HG03521 (cell line): ENCODE results near the gene NFKB1.
"Not testable (repeated sequence)": the region's sequence is repeated elsewhere in the genome, so short reads cannot be mapped to it uniquely, and the experiment has no call there.

Source experiments
- ATAC-seq: cut with Tn5 transposase; IDR thresholded peaks from one replicate; pipeline ENCODE4 v1.9.1; 2021; ENCODE audit warnings: mild to moderate bottlenecking, moderate library complexity; ENCODE audit not compliant: unreplicated experiment

NFKB1 gene

DNA sequence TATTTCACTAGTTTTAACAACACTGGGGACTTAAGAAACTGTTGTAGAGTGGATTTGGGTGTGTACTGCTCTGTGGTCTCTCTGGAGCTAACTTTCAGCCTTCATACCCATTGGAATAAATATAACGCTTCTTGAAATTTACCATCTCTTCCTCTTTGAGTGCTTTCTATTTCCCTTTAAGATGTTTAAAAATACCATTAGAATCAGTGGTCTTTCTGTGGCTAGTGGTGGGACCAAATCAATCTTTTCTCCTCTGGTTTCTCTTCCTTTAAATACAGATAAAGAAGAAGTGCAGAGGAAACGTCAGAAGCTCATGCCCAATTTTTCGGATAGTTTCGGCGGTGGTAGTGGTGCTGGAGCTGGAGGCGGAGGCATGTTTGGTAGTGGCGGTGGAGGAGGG, 92.0 kb downstream of the NFKB1 start:
- no peak for ATAC-seq

GRCh38 chr4:102594000-102594399, 92.8 kb downstream of the NFKB1 start:
- no peak for ATAC-seq

DNA sequence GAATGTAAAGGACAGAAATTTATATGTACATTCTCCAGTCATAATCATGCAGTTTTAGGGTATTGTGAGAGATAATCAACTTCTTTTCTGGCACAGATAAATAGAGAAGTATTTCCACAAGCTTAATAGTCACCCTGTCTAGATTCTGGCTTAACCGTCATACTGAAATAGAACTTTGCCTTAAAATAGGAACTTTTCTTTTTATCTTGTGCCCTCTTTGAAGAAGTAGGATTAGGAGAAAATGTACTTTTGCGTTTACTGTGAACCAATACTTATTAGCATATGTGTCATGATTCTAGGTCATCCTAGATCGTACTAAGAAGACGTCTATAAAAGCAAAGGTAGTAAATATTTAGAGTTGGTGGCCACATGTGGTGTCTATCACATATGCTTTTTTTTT, 95.4 kb downstream of the NFKB1 start:
- ATAC-seq = no peak

GRCh38 chr4:102598086-102598761, 97.1 kb downstream of the NFKB1 start:
- peak; percentile 68 for ATAC-seq

DNA sequence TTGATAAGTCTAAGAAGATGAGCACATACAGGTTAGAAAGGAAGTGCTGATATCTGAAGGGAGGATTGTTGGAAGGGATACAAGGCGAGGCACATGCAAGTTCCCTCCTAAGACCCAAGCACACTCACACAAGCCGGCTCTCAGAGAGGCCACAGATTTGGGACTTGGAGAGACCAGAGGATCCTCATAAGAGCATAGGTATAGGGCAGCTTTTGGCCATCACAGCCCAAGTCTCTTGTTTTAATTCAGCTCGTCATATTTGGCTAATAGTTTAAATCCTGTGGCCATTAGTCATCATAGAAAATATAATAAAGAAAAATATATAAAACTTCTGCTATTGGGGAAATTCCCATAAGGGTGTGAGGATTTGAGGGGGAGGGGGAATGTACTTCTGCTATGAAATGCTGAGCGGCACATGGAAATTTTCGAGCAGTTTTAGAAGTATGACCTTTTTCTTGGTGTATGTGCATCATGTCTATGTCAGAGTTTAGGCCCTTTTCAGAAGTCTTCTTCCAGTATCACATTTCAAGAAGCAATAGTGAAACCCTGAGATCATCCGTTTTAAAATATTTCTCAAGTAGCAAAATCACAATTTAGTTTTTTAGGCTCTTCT, 97.7 kb downstream of the NFKB1 start:
- peak; percentile 38 for ATAC-seq

DNA sequence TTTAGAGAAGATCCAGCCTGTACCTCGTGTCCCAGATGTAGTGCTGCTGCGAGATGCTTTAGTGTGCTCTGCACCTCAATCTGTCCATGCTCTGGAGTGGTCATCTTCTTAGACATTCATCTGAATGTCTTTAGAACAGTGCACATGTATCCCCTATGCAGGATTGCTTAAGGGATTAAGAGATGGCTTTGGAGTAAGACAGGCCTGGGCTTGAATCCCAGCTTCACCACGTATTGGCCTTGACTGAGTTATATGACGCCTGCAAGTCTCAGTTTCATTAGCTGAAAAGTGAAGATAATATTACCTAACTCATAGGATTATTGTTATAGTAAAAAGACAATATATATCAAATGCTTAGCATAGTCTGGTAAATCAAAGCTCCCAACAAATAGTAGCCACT, 98.3 kb downstream of the NFKB1 start:
- no peak for ATAC-seq

GRCh38 chr4:102599886-102600285, 98.7 kb downstream of the NFKB1 start:
- no peak for ATAC-seq

DNA sequence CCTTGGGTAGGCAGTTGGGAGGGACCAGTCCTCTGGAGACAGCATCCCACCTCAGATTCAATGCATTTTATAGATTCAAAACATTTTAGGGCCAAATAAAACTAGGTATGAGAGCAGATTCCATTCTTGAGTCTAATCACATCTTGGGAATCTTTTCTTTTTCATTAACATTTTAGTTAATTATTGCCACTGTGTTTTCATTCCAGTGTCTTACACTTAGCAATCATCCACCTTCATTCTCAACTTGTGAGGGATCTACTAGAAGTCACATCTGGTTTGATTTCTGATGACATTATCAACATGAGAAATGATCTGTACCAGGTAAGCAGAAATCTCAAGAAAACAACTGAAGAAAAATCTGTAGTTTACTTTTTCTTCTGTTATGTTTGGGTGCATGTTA, 99.5 kb downstream of the NFKB1 start:
- ATAC-seq = no peak

GRCh38 chr4:102601586-102602227, 100.5 kb downstream of the NFKB1 start:
- no peak for ATAC-seq

DNA sequence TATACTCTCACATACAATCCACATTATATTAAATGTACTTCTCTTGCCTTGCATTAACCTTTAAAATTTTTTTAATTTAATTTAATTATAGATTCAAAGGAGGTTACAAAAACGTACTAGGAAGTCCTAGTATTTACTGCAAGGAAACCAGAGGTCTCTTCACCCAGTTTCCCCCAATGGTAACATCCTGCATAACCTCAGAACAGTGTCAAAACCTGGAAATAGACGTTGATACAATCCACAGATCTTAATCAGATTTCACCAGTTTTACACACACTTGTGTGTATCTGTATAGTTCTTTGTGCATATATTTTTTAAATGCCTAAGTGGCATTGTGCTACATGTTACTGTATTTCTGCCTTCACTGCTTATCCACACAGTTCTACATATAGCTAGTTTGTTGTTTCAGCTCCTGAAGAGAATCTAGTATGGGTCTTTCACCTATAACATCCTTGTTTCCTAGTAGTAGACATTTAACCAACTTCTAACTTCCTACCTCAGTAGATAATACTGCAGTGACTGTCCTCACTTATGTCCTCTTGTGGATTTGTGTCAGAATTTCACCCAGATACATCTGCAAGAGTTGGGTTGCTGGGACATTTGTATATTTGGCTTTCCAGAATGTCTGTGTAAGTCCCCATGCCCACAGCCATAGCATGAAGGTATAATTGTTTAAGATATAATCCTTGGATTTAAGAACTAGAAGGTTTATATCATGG, 103.2 kb downstream of the NFKB1 start:
- no peak for ATAC-seq

DNA sequence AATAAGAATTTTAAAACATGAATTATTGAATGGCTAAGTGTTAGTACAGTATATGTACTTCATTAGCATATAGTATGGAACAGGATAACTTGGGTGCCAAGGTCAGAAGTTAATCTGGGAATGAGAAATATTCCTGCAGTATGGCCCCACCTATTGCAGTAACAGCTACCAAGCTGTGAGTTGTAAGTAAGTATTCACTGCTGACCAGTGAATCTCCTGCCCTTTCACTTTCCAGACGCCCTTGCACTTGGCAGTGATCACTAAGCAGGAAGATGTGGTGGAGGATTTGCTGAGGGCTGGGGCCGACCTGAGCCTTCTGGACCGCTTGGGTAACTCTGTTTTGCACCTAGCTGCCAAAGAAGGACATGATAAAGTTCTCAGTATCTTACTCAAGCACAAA, 105.1 kb downstream of the NFKB1 start:
- no peak for ATAC-seq

DNA sequence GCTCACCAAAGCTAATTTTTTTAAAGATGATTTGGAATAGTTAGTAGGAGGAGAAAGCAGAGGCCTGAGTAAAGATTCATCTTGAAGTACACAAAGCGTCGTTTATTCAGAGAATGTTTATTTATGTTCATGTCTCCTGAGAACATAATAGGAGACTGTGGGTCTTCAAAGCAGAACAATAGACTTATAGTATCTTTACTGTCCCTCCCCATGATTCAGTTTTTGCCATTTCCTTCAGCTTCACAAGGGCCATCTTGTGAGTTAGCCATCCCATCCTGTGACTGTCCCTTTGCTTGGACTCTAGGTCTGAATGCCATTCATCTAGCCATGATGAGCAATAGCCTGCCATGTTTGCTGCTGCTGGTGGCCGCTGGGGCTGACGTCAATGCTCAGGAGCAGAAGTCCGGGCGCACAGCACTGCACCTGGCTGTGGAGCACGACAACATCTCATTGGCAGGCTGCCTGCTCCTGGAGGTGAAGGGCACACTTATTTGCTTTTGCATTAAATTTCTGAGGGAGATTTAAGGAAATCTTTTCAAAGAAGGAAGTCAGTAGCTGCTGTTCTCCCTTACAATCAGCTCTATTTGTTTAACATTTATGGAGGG, 105.8 kb downstream of the NFKB1 start:
- ATAC-seq = no peak

DNA sequence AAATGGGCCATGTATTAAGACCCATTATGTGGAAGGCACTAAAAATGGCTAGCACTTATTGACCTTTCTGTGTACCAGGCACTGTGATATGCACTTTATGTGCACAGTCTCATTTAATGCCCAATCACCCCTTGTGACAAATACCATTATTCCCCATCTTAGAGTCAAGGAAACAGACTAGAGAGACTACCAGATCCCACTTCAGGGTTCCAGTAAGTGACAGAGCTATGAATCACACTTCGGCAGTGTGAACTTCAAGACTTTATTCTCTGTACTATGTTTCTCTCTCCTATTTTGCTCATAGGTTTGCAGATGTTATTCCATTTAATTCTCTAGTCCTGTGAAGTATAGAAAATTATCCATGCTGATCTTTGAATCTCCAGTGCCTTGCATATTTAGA, 107.0 kb downstream of the NFKB1 start:
- ATAC-seq = no peak

GRCh38 chr4:102610007-102610406, 108.8 kb downstream of the NFKB1 start:
- ATAC-seq = no peak

GRCh38 chr4:102610476-102610875, 109.3 kb downstream of the NFKB1 start:
- ATAC-seq = no peak

- ATAC-seq = no peak
Measured at GRCh38 chr4:102612210-102612609, 111.1 kb downstream of the NFKB1 start.

DNA sequence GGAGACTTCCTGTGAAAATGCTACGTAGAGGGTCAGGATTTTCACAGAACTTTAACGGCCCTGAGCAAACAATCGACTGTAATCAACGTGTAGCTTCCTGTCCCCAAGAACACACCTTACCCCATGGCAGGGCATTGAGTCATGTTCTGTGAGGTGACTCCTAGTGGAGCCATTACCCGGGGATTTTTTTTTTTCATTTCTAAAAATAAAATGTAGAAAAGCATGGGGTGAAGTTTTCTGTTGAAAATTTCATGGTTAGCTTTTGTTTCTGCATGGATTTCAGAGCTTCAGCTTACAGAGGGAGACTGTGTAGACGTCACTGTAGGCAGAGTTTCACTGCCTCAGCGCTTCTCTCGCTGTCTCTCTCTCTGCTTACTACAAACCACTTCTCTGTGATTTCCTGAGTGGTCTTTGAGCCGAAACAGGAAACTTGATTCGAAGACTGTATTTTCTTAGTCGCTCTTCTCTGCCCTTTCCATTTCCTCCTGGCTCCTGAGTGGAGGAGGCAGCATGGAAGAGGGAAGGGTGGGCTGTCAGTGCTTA, 111.7 kb downstream of the NFKB1 start:
- ATAC-seq = no peak

GRCh38 chr4:102614801-102615200, 113.6 kb downstream of the NFKB1 start:
- no peak for ATAC-seq

DNA sequence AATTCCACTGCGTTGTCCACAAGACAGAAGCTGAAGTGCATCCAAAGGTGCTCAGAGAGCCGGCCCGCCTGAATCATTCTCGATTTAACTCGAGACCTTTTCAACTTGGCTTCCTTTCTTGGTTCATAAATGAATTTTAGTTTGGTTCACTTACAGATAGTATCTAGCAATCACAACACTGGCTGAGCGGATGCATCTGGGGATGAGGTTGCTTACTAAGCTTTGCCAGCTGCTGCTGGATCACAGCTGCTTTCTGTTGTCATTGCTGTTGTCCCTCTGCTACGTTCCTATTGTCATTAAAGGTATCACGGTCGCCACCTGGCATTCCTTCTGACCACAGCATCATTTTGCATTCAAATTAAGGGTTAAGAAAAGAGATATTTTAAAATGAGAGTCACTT, 115.5 kb downstream of the NFKB1 start:
- no peak for ATAC-seq

GRCh38 chr4:102619021-102619420, 117.9 kb downstream of the NFKB1 start:
- not testable (repeated sequence) for ATAC-seq
